K562 (cell line): ENCODE results near the gene HOTAIR. TPM values are rescaled to one million over a fixed set of nuclear protein-coding genes. Genes with fewer than 3 reads are reported as not detected.
A peak's percentile ranks its signal among the peaks of the same experiment; 100 is the strongest.

Source experiments
- ATAC-seq: fragments of 200-7000 bp; cut with Tn5 transposase; 3 replicates; pipeline ENCODE4 v1.9.1; 2020; ENCODE audit warnings: moderate library complexity
- BruUV-seq: library from RNA; stranded (reverse); fragments of 400-500 nt; replicated peaks from 2 replicates; lab custom pipeline; 2021; lab: Mats Ljungman, UMichigan
- CTCF ChIA-PET: fragments of 300-600 bp; formaldehyde crosslinking; extraction: SDS; loops from one replicate; lab custom pipeline; 2021; ENCODE audit warnings: low intra/inter-chr PET ratio; lab: Yijun Ruan, JAX
- POLR2A ChIA-PET: fragments of 300-600, 350-650 bp; sonication (Branson Sonifier 250); formaldehyde crosslinking; extraction: SDS; loops from one replicate; lab custom pipeline; 2021; ENCODE audit warnings: antibody characterized with exemption, inconsistent platforms; lab: Yijun Ruan, JAX
- DNase-seq, 4 experiments: peaks; one replicate each; pipeline versions ENCODE4 v3.0.0 to v3.0.0-alpha.2; 2011 to 2018; ENCODE audit warnings: low spot score in 3 of 4, mixed read lengths in 3 of 4; ENCODE audit errors: extremely low read depth in 1 of 4
- FAIRE-seq: peaks from 2 replicates; lab custom pipeline; 2011; peaks lifted over from hg19 to GRCh38; lab: Jason Lieb, UNC
- H2AFZ ChIP-seq: 2 replicates; pipeline ENCODE4 v1.6.0; 2011; ENCODE audit warnings: low read depth, low read length, control low read depth, inconsistent platforms
- H3K27ac ChIP-seq: fragments of 200-600 bp; 3 replicates; pipeline ENCODE4 v1.8.0; 2011; ENCODE audit warnings: low read depth, mild to moderate bottlenecking, control low read depth, inconsistent platforms, low read length, moderate library complexity, mixed read lengths; ENCODE audit errors: extremely low read depth
- H3K27me3 ChIP-seq, 2 experiments: fragments of 300-600 bp in 1 of 2; 2 replicates in 1 of 2; 3 replicates in 1 of 2; pipeline versions ENCODE4 v1.6.0 to v1.8.0; 2011; ENCODE audit warnings: inconsistent platforms in 2 of 2, low read length in 2 of 2, mild to moderate bottlenecking in 1 of 2, mixed read lengths in 1 of 2, moderate library complexity in 1 of 2; ENCODE audit not compliant: control insufficient read depth in 2 of 2, insufficient read depth in 2 of 2
- H3K36me3 ChIP-seq: fragments of 300-600 bp; 3 replicates; pipeline ENCODE4 v1.8.0; 2011; ENCODE audit warnings: mild to moderate bottlenecking, low read length, inconsistent platforms; ENCODE audit not compliant: control insufficient read depth, insufficient read depth
- H3K4me1 ChIP-seq, 2 experiments: fragments of 200-600 bp in 1 of 2; replicated peaks in 1 of 2; 2 replicates in 1 of 2; 3 replicates in 1 of 2; pipeline versions ENCODE4 v1.5.1 to v1.8.0; 2011; ENCODE audit warnings: inconsistent platforms in 2 of 2, low read length in 2 of 2, mild to moderate bottlenecking in 1 of 2, mixed read lengths in 1 of 2, moderate library complexity in 1 of 2; ENCODE audit not compliant: control insufficient read depth in 2 of 2, insufficient read depth in 2 of 2
- H3K4me2 ChIP-seq: 2 replicates; pipeline ENCODE4 v1.6.1; 2011; ENCODE audit warnings: low read length, control low read depth, inconsistent platforms, mixed read lengths; ENCODE audit not compliant: insufficient read depth
- H3K4me3 ChIP-seq: fragments of 200-600 bp; sonication (generic), shearing (Covaris generic); 2 replicates; pipeline ENCODE4 v1.5.1; 2016; ENCODE audit warnings: control low read depth, inconsistent platforms
- H3K79me2 ChIP-seq: fragments of 200-600 bp; 3 replicates; pipeline ENCODE4 v1.8.0; 2011; ENCODE audit warnings: low read length, inconsistent platforms; ENCODE audit not compliant: control insufficient read depth, insufficient read depth
- H3K9ac ChIP-seq, 2 experiments: 2 replicates each; pipeline versions ENCODE4 v1.6.0 to v1.6.1; 2011; ENCODE audit warnings: low read depth in 2 of 2, low read length in 2 of 2, control low read depth in 1 of 2, inconsistent platforms in 1 of 2, mild to moderate bottlenecking in 1 of 2, mixed read lengths in 1 of 2; ENCODE audit not compliant: insufficient read depth in 1 of 2
- H3K9me1 ChIP-seq: one replicate; pipeline ENCODE4 v1.6.0; 2011; ENCODE audit warnings: inconsistent platforms, mild to moderate bottlenecking, low read length, moderate library complexity; ENCODE audit not compliant: control insufficient read depth, insufficient read depth
- H3K9me3 ChIP-seq: replicated peaks from 2 replicates; pipeline ENCODE4 v1.5.1; 2011; ENCODE audit warnings: low read depth, low read length, inconsistent platforms; ENCODE audit not compliant: control insufficient read depth, insufficient read depth
- H4K20me1 ChIP-seq: replicated peaks from 2 replicates; pipeline ENCODE4 v1.6.1; 2011; ENCODE audit warnings: low read length, inconsistent platforms, mixed read lengths; ENCODE audit not compliant: control insufficient read depth, insufficient read depth
- CBX2 ChIP-seq: fragments of 200-600 bp; sonication (generic); IDR thresholded peaks from one replicate; pipeline ENCODE4 v1.6.1; 2012; ENCODE audit warnings: mild to moderate bottlenecking, low read length, inconsistent platforms; ENCODE audit not compliant: insufficient read depth, poor library complexity, severe bottlenecking
- E2F6 ChIP-seq, 2 experiments: IDR thresholded peaks; 2 replicates each; pipeline ENCODE4 v1.6.1; 2011; ENCODE audit warnings: borderline replicate concordance in 1 of 2, control low read depth in 1 of 2, low read depth in 1 of 2, low read length in 1 of 2, mild to moderate bottlenecking in 1 of 2, mixed read lengths in 1 of 2, moderate library complexity in 1 of 2; ENCODE audit not compliant: insufficient read depth in 1 of 2, insufficient read length in 1 of 2, poor library complexity in 1 of 2, severe bottlenecking in 1 of 2; ENCODE audit errors: extremely low read depth in 1 of 2
- FOXP4 ChIP-seq: sonication (generic); formaldehyde crosslinking; IDR thresholded peaks from 2 replicates; pipeline ENCODE4 v1.8.0; 2022; ENCODE audit warnings: mild to moderate bottlenecking, missing genetic modification reagents, borderline replicate concordance
- JUND ChIP-seq, 2 experiments: IDR thresholded peaks; 2 replicates in 1 of 2; 3 replicates in 1 of 2; pipeline ENCODE4 v1.6.1; 2011; ENCODE audit warnings: borderline replicate concordance in 2 of 2, low read depth in 2 of 2, low read length in 2 of 2, improper control_type of control experiment in 1 of 2, missing biosample characterization in 1 of 2, missing genetic modification characterization in 1 of 2, missing genetic modification reagents in 1 of 2
- MEF2D ChIP-seq: conservative IDR thresholded peaks from 2 replicates; pipeline ENCODE4 v1.6.1; 2016; ENCODE audit warnings: low read depth, missing genetic modification characterization, missing compliant biosample characterization
- NCOR1 ChIP-seq: fragments of 450-650 bp; IDR thresholded peaks from 2 replicates; pipeline ENCODE4 v1.6.1; 2016; ENCODE audit warnings: mild to moderate bottlenecking, moderate library complexity
- PKNOX1 ChIP-seq: fragments of 450-650 bp; IDR thresholded peaks from 2 replicates; pipeline ENCODE4 v1.6.1; 2016
- SUPT5H ChIP-seq: fragments of 450-650 bp; IDR thresholded peaks from 2 replicates; pipeline ENCODE4 v1.6.1; 2016
- ZNF561 ChIP-seq: fragments of 450-650 bp; formaldehyde crosslinking; conservative IDR thresholded peaks from 2 replicates; pipeline ENCODE4 v1.4.0; 2020; ENCODE audit warnings: mild to moderate bottlenecking, moderate library complexity
- WGBS: fragments of 100-300 bp; shearing (Covaris generic); methylation state at CpG from one replicate; pipeline ENCODE4 v1.1.6; 2016; ENCODE audit warnings: low coverage, mixed read lengths; ENCODE audit not compliant: insufficient coverage; ENCODE audit errors: missing lambda C conversion rate; 5-methylcytosine and 5-hydroxymethylcytosine counted together
- in situ Hi-C: fragments of 300-500 bp; cut with MboI; formaldehyde crosslinking; loops from 4 replicates; pipeline ENCODE4 v1.15.0; 2018; ENCODE audit warnings: inconsistent platforms, mixed read lengths
- intact Hi-C: fragments of 100-400 bp; cut with micrococcal nuclease; formaldehyde crosslinking; loops from 2 replicates; pipeline ENCODE4 v1.14.2; 2022
- polyA plus RNA-seq, 8 experiments: library from polyadenylated mRNA; depleted of rRNA in 4 of 8; stranded (reverse) in 5 of 8; unstranded in 3 of 8; fragments of >200 nt; fragmentation: Nextera tagmentation in 2 of 8; fragmentation: Illumina TruSeq in 1 of 8; extraction: Ambion mirVana in 2 of 8; extraction: Trizol in 1 of 8; gene quantifications; 2 replicates each; pipeline versions ENCODE4 v1.2.1 to v1.2.3, GENCODE V29; 2011 to 2014; ENCODE audit warnings: inconsistent platforms in 1 of 8, missing spikeins in 1 of 8
- total RNA-seq, 7 experiments: library from RNA; depleted of rRNA in 6 of 7; stranded (reverse); fragments of >200 nt in 6 of 7; fragmentation: Illumina TruSeq in 2 of 7; extraction: Trizol in 2 of 7; gene quantifications; 2 replicates each; pipeline versions ENCODE4 v1.2.1 to v1.2.3, GENCODE V29; 2011 to 2021; ENCODE audit warnings: low replicate concordance in 1 of 7
- TF ChIP-seq, protein P1 (sequence below): IDR thresholded peaks from 2 replicates; pipeline ENCODE4 v1.6.1; 2016; ENCODE audit warnings: missing genetic modification characterization, missing compliant biosample characterization
- TF ChIP-seq, protein P2 (sequence below), 2 experiments: fragments of 250-450 bp in 1 of 2; fragments of 450-650 bp in 1 of 2; sonication (Bioruptor Pico) in 1 of 2; IDR thresholded peaks; 2 replicates each; pipeline versions ENCODE4 v1.6.1 to v1.8.0; 2016 to 2021; ENCODE audit warnings: mild to moderate bottlenecking in 2 of 2, moderate library complexity in 2 of 2, missing compliant biosample characterization in 1 of 2, missing genetic modification characterization in 1 of 2

HOTAIR gene
- total and polyA plus RNA-seq, 9 of the 15 experiments (the other 6 are each of a cell fraction or from before 2014, with no cell fraction given), result 0.04 TPM; not detected in 8

- Histone ChIP-seq H2AFZ (peak overlapping the region; percentile 63; the same call in 1 of the 2 replicates), H3K79me2 (no peaks in the 10 kb centered on the region)
These were observed 5.5 kb upstream of the HOTAIR start for GRCh38 chr12:53980104-53980801.

More at GRCh38 chr12:53980104-53980801, 5.5 kb upstream of the HOTAIR start:
- Histone ChIP-seq H3K4me1 (peaks cover 2 to 24% of the 10 kb centered on the region in 2 experiments; a peak in 2 of 5 replicates), H3K27ac (no peak overlapping the region), H3K9ac (no peak overlapping the region), H3K4me2 (no peak overlapping the region), H4K20me1 (no peaks in the 10 kb centered on the region; the same call in 1 of the 2 replicates), H3K9me1 (no peaks in the 10 kb centered on the region), H3K36me3 (no peaks in the 10 kb centered on the region), H3K9me3 (no peaks in the 10 kb centered on the region), H3K27me3 (peaks cover 35 to 41% of the 10 kb centered on the region in 2 experiments), H3K4me3 (no peak overlapping the region)
- TF ChIP-seq E2F6 (IDR thresholded peaks at IDR 0.05; ENCODE audit: borderline replicate concordance in 1 of 2, extremely low read depth in 1 of 2, insufficient read depth in 1 of 2, insufficient read length in 1 of 2, low read depth in 1 of 2, low read length in 1 of 2, poor library complexity in 1 of 2, severe bottlenecking in 1 of 2) (peak in 1 of 2 experiments; percentile 31), NCOR1 (no peak), MEF2D (tag) (no peak), ZNF561 (CRISPR knock-in tag) (no peak), JUND (IDR thresholded peaks at IDR 0.05; ENCODE audit: borderline replicate concordance, low read depth, low read length) (no peak), JUND (tag; IDR thresholded peaks at IDR 0.05; ENCODE audit: borderline replicate concordance, low read depth, low read length) (no peak), SUPT5H (no peak), PKNOX1 (peak; percentile 36; the same call in 1 of the 2 replicates), FOXP4 (CRISPR knock-in tag) (no peak), CBX2 (peak; percentile 25)
- TF ChIP-seq, protein P1, sequence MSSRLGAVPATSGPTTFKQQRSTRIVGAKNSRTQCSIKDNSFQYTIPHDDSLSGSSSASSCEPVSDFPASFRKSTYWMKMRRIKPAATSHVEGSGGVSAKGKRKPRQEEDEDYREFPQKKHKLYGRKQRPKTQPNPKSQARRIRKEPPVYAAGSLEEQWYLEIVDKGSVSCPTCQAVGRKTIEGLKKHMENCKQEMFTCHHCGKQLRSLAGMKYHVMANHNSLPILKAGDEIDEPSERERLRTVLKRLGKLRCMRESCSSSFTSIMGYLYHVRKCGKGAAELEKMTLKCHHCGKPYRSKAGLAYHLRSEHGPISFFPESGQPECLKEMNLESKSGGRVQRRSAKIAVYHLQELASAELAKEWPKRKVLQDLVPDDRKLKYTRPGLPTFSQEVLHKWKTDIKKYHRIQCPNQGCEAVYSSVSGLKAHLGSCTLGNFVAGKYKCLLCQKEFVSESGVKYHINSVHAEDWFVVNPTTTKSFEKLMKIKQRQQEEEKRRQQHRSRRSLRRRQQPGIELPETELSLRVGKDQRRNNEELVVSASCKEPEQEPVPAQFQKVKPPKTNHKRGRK, result peak; percentile 93
- TF ChIP-seq, protein P2, sequence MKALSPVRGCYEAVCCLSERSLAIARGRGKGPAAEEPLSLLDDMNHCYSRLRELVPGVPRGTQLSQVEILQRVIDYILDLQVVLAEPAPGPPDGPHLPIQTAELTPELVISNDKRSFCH (CRISPR knock-in tag; IDR thresholded peaks at IDR 0.05), result no peak
- TF ChIP-seq, protein P2 (tag; IDR thresholded peaks at IDR 0.05), result no peak
- DNase-seq (no peak), ATAC-seq (peak; percentile 22; the same call in 1 of the 3 replicates), FAIRE-seq (peak; percentile 44)
- POLR2A ChIA-PET, result interaction anchor here (0.6 kb wide), 1 partner anchor 371 kb away, joined by 3 read pairs; no protein-coding TSS in a partner anchor
- WGBS, result 27% methylated on average over 7 of the region's 7 CpGs
- in situ Hi-C loops, result loop anchor here (10.0 kb wide), 1 partner anchor 385 kb away; the partner anchor contains the start of gene GPR84
- CTCF ChIA-PET, result no interaction called here
- BruUV-seq, result no TSS peak
- intact Hi-C loops, result loop anchor here (10.0 kb wide), 1 partner anchor 385 kb away; the partner anchor contains the start of gene GPR84
